Colon (tissue), 2 donors: ENCODE data around the gene AGAP1.

Experiments used
- FAIRE-seq: peaks from 2 replicates; lab custom pipeline; 2012; peaks lifted over from hg19 to GRCh38; lab: Jason Lieb, UNC
- donor health status: control.
- donor health status: control.

Gene AGAP1

DNA sequence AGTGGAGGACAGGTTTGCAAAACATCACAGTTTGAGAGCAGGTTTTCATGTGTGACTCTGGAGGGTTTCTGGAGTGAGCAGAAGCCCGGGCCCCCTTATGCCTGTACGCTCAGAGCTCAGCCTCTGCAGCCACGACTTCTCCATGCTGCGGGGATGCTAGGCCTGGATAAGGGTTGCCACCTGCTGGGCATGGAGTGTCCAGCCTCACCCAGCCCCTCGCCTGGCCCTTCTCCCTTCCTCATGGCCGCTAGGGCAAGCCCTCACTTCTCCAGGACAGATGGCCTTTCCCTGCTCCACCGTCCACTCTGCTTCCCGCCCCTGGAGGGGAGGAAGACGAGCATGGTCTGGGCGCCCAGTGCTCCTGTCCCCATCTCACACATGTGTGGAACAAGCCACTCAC, 355.6 kb downstream of the AGAP1 start:
- FAIRE-seq, result no peak

DNA sequence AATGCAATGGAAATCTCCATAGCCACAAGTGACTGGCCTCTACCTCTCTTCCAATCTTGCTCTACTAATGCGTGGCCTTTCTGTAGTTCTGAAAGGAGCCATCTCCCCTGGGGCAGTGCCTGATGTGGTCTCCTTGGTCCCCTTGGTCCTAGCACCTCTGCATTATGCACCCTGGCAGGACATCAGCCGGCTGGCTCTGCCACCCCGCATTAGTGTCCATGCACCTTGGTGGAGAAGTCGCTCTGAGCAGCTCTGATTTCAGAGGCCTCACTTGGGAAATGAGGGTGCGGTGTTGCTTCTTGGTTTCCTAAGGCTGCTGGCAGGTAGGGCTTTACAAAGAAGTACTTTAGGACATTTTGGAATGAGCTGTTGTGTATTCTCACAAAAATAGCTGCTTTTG, 356.4 kb downstream of the AGAP1 start:
- no peak for FAIRE-seq

DNA sequence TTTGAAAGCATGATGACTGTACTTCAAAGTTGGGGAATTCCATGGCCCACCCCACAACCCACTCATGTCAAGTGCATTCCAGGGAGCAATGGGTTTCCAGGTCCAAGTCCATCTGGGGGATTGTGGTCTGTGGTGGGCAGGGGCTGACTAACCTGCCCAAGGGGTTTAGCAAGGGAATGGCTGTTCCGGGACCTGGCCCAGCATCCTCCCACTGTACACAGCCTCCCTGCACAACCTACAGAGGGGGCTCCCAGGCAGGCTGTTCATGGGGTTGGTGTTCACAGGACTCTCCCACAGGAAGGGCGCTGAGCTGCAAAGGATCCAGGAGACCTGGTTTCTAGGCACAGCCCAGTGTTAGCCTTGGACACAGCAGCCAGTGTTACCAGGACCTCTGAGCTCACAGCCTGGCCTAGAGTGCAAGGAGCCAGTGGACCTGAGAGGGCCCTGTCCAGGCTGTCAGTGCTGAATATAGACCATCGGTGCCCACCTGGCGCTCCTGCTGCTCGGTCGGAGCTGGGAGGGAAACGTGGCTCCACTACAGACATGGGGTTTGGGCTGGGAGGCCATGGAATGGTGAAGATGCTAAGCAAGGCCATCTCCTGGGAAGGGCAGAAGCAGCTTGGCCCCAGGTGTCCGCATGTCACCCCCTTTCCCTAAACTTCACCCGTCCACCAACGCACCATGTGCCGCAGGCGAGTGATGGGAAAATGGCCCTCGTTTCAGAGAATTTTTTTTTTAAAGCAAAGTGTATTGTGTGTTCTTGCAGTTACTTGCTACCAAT, 357.1 kb downstream of the AGAP1 start:
- FAIRE-seq, result no peak

DNA sequence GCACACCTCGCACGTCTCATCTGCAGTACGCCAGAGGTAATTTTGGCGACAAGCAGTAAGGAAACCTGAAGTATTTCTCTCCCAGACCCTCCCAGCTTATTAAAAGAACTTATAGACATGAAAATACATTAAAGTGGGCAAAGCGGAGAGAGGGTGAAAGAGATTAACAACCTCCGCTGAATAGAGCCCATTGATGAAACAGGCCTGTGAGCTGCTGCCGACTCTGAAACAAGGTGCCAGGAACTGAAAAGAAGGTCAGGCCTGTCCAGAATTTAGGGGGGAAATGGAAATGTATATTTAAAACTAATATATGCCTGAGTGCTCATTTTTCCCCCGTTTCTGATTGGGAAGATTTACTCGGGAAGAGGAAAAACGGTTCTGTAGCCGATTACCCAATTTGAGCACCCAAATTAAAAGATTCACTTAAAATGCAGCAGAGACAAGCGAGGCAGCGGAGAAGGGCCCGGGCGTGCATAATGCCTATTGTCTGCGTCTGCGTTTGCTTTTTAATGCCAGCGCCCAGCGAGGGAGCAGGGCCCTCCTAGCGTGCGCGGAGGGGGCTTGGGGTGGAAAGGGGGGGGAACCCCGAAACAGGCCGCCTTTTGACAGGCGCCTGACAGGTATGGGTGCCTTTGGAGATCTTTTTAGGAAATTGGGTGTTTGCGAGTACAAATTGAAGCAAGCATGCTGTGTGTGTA, 358.1 kb downstream of the AGAP1 start:
- FAIRE-seq, result no peak

DNA sequence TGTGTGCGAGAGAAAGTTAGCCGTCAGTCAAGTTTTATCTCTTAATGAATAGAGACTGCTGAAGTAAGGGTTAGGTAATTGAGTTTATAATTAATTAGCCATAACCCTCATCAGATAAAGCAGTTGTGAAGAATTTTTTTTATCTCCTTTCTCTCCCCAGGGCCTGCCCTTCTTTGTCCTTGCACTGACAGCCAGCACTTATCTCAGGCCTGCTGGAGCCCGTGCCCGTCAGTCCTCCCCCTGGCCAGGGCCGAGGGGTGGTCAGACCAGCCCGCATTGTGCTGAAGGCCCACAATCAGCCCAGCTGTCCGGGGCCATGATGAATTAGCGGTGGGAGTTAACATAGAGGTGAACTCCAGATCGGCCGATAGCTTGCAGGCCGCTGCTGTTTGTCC, 358.7 kb downstream of the AGAP1 start:
- no peak for FAIRE-seq

DNA sequence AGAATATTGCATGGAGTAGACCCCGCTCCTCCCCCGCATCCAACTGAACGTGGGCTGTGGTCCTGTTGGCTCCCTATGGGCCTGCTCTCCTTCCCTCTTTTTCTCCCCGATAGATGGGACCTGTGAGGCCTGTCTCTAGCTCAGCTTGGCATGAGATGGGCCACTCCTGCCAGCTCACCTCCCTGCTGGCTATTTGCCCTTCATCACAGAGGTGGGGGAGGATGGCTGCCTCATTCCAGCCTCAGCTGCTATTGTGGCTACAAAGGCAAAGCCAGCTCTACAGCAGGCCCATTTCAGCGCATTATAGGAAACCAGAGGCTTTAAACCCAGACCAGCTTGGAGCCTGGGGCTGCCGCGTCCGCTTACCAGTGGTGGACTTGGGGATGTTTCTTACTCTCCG, 360.4 kb downstream of the AGAP1 start:
- FAIRE-seq, result no peak

DNA sequence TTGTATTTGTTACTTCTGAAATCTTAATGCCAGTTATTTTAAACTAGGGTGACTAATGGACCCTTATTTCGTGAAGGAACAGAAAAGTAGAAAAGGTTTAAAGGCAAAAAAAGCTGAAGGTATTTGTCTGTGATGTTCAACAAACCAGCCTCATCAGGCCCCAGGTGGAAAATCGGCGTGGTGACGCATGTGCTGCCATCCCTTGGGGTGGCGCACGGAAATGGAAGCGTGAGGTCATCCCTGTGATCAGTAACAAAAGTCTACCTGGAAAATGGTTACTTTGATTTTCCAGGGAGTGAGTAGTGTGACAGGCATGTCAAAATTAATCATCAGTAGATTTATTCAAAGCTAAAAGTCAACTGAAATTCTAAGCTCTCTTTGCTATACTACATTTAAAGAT, 361.2 kb downstream of the AGAP1 start:
- no peak for FAIRE-seq

DNA sequence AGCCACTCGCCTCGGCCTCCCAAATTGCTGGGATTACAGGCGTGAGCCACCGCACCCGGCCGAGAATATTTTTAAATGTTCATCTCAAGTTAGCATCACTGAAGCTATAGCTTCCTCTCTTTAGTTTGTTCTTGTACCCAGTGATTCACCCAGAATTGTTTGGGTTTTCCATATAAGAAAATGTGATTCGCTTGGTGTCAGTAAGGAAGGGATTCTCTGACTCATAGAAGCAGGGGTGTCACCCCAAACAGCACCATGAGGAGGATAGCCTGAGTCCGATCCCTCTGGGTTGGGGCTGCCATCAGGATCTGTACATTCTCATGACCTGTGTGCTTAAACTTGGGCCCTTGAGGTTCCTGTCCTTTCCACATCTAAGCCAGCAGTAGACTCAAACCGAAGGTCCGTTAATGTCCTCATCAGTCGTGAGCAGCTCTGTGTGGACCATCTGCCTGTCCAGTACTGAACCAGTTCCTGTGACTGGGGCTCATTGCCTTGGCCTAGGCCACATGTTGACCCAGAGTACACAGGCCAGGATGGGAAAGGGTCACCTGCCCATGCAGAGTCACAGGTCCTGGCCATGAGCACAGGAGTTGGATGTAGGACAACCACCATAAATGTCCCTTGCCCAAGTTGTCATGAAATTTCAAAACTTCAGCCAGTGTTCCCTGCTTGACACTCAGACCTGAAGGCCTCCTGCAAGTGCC, 362.5 kb downstream of the AGAP1 start:
- FAIRE-seq, result no peak

DNA sequence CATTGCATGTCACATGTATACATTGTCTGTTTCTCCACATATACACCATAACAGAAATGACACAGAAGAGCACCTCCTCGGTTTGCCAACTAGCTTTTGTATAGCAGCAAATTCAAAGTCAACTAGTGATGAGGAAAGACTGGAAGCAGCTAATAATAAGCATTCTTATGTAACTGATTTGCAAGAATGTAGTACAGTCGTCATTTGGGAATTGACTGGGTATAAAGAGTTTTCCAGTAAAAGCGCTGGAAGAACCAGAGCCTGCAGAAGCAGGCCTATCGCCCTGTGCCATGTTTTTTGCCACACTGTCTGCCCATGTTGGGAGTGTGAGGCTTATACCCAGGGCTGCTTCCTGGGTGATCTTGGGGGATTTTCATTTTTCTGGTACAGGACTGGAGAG, 363.8 kb downstream of the AGAP1 start:
- FAIRE-seq, result no peak

DNA sequence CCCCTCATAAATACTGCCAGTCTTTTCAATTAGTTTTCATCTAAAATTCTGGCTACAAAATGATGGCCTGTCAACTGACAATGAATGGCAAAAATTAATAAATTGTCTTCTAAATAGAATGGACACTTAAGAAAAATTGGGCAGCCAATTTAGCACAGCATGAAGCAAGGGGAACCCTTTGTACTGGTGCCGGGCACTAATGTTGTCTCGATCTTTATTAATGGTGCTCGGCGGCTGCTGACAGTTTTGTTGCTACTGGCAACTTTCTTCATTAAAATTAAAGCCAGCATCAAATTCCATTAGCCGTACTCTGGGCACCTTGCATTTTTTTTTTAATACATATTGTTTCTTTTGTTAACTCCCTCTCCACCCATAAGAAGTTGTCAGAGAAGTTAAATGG, 365.0 kb downstream of the AGAP1 start:
- no peak for FAIRE-seq

DNA sequence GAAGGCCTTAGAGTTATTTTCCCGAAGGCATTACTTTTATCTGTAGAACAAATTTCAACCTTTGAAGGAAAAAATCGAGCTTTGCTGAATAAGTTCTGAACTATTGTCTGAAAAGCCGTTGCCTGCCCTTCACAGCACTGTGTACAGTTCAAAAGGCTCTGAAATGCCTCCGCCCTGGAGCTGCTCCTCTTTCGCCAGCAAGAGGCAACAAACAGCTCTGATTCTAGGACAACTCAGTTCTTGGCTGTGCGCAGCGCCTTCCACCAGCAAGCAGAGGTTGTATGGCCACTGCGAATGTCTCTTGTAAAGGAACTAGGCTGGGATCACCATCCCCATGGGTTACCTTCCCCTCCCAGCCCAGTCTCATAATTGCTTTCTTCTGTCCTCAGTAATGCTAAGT, 365.8 kb downstream of the AGAP1 start:
- FAIRE-seq, result no peak

DNA sequence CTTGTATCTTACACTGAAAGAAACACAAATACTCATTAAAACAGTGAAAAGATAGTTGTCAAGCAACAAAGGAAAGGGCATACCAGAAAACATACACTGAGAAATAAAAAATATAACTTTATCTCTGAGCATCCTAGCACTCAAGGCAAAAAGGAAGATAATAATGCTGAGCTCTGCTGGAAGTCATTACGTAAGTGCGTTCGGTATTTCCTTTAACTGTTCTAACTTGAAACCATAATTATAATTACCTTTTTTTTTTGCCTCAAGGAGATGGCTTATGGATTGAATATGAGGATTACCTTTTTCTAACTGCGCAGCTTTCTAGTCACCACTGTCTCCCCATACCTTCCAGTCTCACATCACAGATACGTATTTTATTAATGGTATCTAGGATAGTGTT, 366.3 kb downstream of the AGAP1 start:
- FAIRE-seq, result no peak

DNA sequence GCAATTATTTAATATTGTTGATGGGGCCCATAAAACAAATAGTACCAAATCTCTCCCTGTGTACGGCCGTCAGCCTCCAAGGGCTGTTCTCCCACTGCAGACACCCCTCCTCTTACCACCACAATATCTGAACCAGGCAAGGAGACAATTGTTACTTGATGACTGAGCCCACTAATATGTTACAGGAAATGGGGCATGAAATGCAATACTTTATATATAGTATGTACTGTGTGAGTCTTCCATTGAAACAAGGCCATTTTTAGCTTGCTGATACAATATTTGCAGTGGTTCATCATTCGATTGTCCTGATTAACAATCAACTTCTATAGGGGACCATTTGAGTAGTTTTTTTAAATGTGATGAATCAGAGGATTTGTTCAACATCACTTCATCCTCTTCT, 367.0 kb downstream of the AGAP1 start:
- no peak for FAIRE-seq

DNA sequence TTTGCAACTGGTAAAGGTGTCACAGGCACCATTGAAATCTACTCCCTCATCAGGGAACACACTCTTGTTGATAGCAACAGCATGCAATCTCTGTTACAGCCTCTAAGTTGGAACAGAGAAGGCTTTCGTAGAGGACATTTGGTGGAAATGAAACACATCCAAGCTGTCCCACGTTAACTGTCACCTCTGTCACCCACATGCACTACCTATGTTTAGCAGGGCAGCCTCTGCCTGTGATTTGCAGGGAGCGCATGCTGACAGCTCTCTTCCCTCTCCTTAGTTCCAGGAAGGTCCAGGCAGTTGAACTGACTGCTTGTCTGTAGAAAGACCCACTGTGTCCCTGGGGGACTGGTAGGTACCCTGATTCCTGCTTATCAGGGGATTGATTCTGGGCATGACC, 367.5 kb downstream of the AGAP1 start:
- FAIRE-seq, result no peak

DNA sequence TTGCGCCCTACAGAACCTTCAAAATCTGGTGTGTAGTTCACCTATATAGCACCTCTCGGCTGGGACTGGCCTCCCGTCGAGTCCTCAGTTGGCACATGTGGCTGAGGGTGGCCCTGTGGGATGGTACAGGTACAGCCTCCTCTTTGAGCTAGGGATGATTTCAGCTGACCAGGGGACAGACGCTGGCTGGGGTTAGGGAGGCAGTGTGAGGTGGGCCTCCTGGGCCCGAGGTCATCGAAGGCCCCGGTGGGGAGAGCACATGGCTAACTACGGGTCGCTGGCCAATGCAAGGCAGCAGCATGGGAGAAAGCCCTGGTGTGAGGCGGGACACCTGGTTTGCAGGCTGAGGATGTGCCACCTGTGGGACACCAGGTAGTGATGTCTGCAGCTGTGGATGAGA, 369.6 kb downstream of the AGAP1 start:
- no peak for FAIRE-seq

DNA sequence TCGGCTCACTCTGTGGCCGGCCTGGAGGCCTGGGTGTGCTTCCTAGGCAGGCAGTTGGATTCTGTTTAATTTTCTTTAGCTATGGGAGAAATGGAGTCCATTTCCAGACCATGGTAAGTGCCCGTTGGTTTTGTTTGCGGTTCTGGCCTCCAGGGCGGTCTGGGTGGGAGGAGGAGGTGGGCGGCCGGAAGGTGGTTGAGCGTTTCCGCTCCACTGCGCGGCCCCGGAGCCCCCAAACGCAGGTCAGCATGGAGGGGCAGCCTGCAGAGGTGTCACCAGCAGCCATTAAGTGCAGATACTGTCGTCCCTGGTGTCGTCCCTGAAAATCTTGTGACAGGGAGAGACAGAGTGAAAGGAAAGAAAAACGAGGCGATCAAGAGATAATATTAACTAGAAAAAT, 370.5 kb downstream of the AGAP1 start:
- FAIRE-seq, result no peak

DNA sequence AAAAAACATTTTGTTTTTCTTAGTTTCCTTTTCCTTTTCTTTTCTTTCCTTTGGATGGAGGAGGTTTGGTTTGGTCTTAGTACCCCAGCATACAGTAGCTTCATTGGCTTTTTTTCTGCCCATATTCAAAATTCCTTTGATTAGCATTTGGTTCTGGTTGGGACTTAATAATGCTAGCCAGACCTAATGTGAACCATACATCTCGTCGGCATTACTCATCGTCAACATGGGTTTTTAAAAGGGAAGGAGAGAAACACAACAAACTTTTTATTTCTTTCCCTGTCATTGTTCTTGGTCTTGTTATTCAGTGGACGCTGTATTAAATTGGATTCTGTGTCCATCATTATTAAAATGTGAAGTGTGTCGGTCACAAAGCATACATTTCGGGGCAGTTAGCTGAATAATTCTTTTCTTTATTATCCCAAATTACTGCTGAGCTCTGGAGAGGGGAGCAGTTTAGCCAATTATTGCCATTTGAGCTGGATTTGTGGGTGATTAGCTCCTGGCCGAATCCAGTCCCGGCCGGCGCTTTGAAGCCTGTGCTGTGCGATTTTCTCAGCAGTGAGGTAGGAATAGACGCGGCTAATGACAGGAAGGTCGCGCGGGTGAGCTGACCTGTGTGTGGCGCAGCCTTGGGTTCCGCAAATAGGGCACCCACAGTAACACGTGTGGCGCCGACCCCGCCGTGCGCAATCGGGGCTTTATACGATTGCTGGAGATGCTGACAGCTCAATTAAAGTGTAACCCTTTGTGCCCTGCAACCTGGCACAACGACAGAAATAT, 371.1 kb downstream of the AGAP1 start:
- FAIRE-seq, result no peak

DNA sequence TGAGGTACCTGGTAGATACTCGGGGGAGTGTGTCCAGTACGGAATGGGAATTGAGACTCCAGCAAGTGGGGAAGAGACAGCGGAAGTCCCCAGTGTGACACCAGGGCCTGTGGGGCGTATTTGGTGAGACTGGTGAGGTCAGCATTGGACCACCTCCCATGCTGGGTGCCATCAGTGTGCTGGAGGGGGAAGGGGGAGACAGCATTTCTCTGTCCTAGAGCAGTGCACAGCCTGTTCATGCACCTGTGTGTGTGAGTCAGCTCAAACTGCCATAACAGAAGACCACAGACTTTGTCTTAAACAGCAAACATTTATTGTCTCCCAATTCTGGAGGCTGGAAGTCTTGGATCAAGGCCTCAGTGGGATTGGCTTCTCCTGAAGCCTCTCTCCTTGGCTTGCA, 372.5 kb downstream of the AGAP1 start:
- no peak for FAIRE-seq

DNA sequence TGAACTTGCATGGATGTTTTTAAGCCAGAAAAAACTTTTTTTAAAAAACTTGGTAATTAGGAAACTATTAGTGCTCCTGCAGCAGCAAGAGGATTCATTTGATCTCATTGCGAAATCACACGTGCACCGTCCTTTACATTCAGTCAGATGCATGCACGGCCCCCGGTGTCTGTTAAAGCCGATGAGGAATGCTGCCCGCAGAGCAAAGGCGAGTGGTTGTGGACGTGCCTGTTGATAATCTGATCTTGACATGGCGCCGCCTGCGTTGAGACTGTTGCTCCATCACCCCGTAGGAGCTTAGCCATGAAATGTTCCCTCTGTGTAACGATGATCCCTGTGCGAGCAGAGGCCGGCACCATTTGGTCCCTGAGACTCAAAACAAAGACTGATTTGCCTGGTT, 374.4 kb downstream of the AGAP1 start:
- FAIRE-seq, result no peak

DNA sequence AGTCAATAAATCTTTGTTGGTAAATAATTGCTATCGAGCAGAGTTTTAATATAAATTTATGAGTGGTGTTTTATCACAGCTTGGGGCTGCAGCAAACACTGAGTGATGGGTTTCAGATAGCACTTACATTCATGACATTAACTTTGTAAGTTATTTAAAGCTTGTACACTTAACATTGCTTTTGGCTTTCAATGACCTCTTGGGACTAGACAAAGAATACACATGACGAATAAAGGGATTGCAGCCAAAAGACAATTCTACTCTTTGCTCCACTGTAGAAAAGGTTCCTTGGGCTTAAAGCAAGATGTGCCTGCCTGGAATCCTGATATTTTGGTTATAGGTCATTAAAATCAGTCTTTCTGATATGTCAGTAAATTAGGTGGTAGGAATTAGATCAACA, 374.8 kb downstream of the AGAP1 start:
- no peak for FAIRE-seq

DNA sequence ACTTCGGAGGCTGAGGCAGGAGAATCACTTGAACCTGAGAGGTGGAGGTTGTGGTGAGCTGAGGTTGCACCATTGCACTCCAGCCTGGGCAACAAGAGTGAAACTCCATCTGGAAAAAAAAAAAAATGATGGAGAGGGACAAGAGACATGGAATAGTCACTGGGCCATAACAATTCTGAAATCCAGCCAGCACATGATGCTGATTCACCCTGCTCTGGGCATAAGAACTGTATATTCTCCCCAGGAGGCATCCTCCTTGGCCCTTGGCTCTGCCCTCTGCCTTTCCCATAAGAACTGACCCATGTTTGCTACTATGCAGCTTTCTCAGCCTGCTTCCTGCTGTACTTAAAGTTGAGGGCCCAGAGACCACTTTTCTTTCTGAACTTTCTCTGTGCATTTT, 376.7 kb downstream of the AGAP1 start:
- FAIRE-seq, result no peak

DNA sequence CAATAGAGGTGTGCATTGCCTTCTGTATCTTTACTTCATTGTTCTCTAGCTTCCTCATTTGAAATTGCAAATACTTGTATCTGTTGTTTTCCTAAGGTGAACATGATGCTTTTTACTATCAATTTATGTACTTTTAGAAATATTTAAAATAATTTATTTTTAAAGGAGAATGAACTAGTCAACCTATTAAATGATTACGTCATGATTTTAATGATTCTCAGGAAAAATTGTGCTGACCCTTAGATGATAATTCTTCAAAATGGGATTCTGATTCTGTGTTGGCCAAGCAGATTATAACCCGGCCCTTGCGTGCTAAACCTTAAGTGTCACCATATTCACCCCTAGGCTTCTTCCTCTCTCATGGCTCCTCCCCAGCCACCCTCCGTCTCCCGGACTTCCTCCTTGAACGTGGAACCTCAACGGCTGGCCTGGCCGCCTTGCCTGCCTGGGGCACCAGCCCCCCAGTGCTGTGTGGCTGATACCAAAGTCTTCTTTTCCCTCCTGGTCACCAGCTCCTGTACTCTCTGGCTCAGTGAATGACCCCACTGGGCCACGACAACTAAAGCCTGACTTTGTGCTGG, 382.3 kb downstream of the AGAP1 start:
- no peak for FAIRE-seq
